HG03469 (cell line): ENCODE data around the gene LRRC46.

ENCODE experiments used
- ATAC-seq: cut with Tn5 transposase; IDR thresholded peaks from one replicate; pipeline ENCODE4 v1.9.1; 2021; ENCODE audit warnings: mild to moderate bottlenecking, moderate library complexity, moderate number of reproducible peaks; ENCODE audit not compliant: unreplicated experiment

The LRRC46 gene

DNA sequence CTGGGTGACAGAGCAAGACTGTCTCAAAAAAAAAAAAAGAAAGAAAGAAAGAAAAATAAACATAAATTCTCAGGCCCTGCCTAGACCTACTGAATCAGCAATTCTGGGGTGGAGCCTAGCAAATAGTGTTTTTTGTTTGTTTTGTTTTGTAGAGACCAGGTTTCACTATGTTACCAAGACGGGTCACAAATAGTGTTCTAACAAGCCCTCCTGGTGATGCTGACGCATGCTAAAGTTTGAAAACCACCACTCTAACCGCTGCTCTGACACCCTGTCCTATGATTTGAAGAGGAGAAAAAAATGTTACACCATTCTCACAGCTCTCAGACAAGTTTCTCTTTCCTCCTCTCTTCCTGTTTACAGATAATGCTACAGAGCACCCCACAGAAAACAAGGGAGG lies 1.6 kb upstream of the LRRC46 start:
- no peak for ATAC-seq

DNA sequence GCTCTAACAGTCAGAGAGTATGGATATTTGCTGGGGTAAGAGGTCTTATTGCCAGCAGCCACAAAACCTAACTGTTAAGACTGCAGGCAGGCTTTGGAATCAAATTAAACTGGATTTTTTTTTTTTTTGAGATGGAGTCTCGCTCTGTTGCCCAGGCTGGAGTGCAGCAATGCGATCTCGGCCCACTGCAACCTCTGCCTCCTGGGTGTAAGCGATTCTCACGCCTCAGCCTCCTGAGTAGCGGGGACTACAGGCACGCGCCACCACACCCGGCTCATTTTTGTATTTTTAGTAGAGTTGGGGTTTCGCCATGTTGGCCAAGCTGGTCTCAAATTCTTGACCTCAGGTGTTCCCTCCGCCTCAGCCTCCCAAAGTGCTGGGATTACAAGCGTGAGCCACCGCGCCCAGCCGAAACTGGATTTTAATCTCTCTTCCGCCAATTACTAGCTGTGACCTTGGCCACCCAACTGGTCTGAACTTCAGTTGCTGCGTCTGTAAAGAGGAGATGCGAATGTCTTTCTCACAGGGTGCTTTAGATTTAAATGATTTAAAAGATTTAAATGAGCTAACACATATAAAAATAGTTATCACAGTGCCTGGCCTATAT lies 971 bp upstream of the LRRC46 start:
- no peak for ATAC-seq

DNA sequence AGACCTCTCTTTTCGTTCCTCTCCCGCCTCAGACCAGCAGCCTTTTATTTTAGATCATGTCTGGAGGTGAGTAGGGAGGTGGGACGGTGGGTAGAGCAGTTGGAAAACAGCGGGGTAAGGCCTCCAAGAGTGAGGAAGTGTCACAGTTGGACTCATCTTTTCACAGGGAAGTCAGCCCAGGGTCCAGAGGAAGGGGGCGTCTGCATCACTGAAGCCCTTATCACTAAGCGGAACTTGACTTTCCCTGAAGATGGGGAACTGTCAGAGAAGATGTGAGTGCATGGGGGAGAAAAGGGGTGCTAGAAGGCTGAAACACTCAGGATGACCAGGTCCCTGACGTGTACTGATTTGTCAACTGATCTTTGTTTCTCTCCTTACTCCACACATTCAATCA lies 461 bp downstream of the LRRC46 start:
- ATAC-seq, result no peak

DNA sequence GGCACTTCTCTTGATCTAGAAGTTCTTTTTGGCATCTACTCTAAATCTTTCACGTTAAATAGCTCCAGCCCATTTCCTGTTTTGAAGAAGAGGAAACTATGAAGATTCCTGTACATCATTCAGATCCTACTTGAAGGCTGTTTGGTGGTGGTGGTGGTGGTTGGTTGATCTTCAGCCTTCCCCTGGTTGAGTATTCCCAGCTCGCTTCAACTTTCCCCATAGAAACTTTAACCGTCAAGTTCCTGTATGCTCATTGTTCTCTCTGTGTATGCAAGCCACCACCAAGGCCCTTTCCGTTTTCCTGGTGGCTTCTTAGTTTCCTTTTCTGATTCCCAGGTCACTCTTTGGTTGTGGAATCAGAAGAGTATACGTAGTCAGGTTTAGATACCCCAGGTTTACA lies 3.3 kb downstream of the LRRC46 start:
- no peak for ATAC-seq

DNA sequence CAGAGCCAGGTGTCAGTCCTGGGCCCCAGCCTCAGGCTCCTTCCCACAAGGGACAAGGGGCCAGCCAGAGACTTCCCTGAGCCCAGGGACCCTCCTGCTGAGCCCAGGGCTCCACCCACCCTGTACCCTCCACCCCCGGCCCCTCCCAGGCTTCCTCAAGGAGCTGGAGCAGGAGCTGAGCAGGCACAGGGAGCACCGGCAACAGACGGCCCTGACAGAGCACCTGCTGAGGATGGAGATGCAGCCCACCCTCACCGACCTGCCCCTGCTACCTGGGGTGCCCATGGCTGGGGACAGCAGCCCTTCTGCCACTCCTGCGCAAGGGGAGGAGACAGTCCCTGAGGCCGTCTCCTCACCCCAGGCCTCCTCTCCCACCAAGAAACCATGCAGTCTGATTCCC lies 5.1 kb downstream of the LRRC46 start:
- no peak for ATAC-seq

DNA sequence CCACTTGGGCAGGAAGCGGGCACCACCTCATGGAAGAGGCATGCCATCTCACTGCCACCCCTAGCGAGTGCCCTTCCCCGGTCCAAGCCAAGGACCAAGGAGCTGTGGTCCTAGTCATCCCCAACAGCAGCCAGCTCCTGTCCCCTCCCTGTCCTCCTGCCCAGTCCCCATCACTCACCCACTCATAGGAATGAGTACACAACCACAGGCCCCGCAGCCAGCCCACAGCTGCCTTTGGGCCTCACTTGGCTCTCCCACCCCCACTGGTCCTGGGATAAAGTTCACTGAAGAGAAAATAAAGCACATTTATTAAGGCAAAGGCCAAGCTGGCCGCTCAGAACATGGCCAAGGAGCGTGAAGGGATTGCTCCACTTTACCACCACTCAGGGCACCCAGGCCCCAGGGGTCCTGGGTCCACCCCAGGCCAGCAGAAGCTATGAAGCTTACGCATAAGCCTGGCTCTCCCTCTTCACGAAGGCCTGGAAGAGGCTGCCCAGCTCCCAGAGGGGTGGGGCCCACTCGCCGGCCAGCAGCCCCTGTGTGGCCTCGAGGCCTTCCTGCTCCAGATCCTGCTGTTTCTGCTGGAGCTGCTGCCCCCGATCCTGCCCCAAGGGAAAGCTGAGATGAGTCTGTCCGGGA lies 6.0 kb downstream of the LRRC46 start:
- no peak for ATAC-seq

DNA sequence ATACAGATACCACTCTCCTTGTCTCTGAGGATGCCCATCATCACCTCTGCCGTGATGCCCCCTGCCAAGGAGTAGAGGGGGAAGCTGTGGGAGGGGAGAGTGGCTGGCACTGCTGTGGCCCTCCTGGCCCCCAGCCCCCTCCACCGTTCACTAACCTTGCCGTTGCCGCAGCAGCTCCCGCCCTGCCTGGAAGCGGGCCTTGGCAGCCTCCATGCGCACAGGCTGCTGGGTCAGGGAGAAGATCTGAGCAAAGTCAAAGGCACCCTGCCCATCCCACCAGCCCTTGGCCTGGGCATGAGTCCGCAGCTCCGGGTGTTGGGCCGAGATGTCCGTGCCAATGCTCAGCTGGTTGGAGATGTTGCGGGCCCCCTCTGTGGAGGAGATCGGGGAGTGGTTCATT lies 7.2 kb downstream of the LRRC46 start:
- no peak for ATAC-seq

DNA sequence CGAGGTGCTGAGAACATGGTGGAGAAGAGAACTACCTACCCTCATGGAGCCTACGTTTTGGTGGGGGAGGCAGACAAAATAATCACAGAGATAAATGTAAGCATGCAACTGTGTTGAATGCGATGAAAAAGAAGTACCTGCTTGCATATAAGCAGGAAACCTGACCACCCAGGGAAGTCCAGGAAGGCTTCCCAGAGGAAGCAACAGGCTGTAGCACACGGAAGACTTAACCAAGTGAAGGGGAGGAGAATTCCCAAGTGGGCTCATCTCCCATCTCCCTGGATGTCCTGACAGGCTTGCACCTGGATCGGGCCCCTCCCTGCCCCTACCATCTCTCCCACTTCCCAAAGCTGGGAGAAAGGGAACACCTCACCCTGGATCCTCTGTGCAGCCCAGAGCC lies 7.6 kb downstream of the LRRC46 start:
- ATAC-seq, result no peak

DNA sequence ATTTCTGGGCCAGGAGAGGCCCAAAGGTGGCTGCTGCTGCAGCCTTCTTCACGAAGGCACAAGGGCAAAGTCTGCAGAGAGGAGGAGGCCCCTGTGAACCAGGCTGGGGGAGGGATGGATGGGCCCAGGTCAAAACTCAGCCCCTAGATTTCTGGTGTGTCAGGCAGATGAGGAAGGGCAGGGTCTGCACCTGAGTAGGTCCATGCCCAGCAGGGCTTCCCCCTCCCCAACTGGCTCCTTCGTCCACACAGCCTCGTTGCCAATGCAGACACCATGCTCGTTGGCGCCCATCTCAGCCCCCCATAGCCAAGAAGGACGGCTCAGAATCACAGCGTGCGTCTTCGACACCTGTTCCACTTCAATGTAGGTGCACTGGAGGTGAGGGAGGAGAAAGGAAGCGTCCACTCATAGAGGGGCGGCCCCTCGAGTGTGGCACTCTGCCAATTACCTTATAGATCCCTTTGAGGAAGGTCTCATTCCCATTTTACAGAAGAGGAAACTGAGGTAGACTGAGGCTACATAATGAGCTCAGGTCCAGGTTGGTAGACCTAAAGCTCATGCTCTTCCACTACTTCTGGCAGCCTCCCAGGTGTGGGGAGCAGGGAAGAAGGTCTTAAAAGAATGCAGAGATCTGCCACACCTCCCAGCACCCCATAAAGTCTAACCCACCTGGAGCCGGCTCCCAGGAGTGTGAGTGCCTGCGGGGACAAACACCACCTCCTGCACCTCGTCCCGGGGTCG lies 8.7 kb downstream of the LRRC46 start:
- no peak for ATAC-seq

DNA sequence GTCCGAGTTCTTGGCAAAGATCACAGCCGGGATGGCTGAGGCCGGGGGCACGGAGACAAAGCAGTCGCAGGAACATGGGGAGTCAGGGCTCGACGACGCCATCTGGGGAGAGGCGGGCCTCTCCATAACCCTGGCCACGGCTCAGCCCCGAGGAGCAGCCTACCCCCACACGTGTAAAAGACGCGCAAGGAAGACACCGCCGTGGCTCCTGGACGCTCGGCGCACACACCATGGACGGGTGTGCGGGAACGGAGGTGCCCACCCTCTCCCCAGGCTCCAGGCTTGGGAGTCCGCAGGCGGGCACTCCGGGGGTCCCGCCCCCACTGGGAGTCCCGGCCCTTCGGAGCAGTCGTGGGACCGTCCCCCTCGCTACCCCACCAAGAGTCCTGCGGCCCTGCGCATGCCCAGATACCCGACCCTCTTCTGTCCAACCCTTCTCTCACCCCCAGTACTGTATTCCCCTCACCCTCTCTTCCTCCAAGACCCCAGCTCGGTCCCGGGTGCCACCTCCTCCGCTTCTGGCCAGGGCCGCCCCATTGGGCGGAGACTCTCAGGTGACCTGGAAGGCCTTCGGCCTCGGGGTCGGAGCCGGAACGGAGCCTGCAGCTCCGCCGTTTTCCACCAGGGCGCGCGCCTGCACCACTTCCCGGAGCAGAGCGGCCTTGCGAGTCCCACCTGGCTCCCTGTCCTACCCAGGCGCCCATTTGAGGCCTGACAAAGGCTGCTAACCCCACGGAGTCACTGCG lies 9.4 kb downstream of the LRRC46 start, which contains the start of gene SCRN2:
Gene SCRN2 (minus strand): TSS at position 532 of the 746 bp plus-strand sequence. CDS start 430 bp downstream, at position 102.
- peak; percentile 49 for ATAC-seq

DNA sequence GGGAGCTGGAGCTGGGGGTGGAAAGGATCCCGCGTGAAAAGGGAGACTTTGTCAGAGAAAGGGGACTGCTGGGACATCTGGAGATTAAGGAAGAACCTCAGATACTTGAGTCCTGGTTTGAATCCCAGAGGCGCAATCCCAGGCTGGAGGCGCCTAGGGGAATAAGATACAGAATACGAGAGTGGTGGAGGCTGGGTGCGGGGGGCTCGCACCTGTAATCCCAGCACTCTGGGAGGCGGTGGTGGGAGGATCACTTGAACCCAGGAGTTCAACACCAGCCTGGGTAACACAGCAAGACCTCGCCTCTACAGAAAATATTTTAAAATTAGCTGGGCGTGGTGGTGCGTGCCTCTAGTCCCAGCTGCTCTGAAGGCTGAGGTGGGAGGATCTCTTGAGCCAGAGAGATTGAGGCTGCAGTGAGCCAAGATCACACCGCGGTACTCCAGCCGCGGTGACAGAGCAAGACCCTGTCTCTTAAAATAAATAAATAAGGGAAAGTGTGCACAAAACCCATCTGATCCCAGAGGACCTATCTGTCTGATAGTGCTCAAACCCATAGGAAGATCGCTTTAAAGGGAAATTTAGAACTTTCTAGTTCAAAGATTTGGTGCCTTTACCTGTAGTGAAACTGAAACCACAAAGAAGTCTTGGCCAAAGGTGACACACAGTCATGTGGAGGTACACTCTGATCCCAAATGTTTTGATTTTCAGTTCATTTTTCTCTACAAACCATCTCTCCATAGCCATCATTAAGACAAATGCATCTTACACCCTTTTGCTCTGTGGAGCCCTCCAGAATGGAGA lies 10.2 kb downstream of the LRRC46 start:
- ATAC-seq, result peak; percentile 10

DNA sequence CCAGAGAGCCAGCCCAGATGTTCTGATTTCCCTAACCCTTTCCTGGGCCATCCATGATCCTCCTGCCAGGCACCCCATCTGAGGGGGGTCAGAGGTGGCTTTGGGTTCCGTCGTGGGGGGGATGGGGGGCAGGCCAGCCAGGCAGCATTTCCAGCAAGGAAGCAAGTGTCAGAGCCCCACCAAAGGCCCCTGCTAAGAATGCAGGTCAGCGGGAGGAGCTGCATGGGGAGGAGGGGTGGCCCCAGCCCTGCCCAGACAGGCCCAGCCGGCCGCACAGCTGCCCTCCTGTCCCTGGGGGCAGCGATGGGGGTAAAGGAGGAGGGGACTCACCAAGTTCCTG lies 11.9 kb downstream of the LRRC46 start:
- ATAC-seq, result no peak

DNA sequence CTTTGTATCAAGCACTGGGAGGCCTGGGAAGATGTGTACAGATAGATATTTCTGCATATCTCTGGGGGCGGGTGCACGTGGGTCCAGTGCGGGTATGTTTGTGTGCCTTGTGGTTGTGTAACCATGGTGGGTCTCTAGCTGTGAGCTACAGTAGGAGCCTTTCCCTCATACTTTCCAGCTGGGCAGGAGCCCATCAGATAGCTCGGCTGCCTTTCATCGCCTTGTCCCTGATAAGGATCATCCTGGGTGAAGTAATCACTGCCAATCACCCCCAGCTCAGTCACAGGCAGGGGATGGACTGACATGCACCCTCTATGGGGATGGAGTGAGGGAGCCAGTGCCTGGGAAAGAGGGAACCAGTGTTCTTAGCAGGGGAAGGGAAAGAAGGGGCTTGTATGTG lies 12.8 kb downstream of the LRRC46 start:
- ATAC-seq, result no peak

DNA sequence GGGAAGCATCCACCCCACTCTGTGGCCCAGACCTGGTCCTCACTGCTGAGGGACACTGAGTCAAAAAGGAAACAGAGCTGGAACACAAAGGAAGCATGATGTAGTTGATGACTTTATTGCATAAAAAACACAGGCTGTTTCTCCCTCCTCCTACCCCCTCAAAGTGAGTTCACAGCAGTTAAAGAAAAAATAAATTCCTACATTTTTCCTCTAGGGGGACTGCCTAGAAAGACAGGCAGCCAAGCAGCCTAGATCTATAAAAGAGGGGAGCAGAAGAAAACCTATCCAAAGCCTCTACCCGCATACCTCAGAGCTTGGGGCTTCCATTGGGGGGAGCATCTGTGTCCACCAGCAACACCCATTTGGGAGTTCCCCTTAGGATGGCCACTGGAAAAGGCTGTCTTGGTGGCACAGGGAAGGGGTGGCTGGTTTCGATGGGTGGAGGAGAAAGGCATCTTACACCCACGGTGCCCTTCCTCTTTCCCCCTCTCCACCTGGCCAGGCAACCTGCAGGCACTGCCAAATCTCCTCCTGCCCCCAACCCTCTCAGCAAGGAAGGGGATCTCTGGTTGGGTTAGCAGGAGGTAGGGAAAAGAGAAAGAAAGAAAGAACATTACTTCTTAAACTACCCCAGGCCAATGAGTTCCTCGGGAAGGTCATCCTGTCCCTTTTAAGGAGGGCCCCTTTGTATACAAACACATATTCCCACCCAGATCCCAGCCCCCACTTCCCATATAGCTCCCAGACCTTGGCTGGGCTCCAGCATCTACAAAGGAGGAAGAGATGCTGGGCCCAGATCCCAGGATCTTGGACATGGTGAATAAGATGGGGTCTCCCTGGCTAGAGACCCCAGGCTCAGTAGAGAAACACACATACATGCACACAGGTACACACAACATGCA lies 13.6 kb downstream of the LRRC46 start:
- ATAC-seq, result no peak

DNA sequence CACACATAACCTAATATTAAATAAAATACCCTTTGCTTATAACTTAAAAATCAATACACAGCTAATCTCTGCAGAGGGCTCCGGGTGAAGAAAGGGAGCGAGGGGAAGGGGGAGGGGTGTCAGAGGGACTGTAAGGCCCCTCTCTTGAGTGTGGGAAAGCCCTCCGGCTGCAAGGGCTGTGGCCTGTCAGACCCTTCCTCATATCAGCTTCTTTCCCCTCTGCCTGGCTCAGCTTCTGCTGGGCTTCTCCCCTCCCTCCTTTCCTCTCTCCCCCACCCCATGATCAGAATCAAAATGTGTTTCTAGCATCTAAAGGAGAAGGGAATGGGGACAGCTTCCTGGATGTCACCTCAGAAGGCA lies 14.2 kb downstream of the LRRC46 start:
- no peak for ATAC-seq

DNA sequence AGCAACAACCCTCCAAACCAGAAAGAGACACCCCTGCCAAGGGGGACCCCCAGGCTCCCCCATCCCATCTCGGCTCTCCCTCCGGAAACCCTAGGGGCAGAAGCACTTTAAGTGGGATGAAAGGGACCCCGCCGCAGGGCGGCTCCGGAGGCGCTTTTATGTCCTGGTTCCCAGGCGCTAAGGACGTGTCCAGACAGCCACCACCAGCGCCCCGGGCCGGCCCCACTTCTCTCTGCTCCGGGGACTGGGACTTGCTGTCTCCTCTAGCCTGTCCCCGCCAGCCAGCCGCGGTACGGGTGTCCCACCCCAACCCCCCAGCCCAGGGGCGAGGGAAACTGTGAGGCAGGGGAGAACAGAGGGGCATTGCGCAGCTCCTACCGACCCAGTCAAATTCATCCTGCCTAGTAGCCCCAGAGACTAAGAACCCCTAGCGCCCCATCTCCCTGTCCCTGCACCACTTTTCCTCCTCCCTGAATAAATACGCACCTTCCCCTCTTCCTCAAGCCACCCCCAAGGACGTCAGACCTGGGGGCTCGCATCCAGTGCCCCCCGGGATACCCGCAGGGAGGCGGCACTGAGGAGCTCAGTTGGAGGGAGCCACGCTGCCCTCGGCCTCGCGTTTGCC lies 15.4 kb downstream of the LRRC46 start:
- no peak for ATAC-seq

DNA sequence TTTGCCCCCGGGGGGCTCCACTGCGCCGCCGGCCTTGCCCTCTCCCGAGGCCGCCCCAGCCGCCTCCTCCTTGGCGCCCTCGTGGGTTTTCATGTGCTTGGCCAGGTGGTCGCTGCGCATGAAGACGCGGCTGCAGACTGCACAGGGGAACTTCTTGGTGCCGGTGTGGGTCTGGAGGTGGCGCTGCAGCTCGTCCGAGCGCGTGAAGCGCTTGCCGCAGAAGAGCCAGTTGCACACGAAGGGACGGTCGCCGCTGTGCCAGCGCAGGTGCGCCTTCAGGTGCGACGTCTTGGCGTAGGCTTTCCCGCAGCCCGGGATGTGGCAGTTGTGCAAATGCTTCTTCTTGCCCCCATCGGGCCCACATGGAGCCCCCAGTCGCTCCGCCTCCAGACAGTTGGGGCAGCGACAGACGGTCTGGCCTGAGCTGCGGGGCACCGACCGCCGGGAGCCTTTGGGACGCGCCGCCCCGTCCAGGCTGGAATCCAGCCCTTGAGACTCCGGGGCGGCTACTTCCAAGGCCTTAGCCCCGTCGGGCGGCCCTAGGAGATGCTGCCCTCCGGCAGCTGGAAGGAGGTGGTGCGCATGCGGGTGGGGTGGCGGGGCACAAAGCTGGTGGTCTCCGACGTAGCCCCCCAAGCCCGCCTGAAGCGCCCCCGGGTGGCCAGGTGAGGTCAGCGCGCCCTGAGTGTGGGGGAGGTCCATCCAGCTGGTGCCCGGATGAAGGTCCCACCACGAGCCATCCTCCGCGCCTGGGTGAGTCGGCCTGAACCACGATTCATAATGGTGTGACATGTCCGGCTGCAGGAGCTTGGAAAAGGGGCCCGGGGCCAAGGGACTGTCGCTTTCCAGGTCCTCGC lies 16.1 kb downstream of the LRRC46 start:
- ATAC-seq, result no peak

DNA sequence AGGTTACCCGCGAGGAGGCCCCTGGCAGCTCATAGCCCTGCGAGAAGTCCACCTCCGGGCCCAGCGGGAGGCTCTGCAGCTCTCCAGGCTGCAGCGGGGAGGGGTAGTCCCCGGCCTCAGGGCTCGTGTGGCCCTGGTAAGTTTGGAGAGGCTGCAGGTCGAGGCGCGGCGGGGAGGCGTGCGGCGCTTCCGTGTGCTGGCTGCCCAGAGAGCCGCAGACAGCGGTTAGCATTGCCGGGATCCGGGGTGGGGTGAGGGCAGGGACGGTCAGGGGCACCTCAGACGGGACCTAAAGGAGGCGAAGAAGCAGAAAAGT lies 16.7 kb downstream of the LRRC46 start:
- no peak for ATAC-seq

DNA sequence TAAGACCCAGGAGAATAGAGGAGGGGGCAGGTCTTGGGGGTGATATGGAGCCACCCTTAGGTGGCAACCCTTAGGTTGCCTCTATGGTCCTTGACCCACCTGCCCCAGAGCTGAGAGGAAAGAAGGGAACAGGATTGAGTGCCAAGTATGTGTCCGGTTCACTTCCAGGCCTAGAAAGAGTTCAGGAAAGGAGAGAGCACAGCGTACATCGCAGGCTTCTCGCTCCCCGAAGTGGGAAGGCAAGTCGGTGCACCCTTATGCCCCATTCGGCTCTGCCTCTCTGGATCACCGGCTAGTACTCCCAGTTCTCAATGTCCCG lies 18.9 kb downstream of the LRRC46 start:
- no peak for ATAC-seq
